Lower leg skin (tissue), 3 donors: Measurements from ENCODE around the gene FAM180A.

Experiments
- POLR2A ChIP-seq, 2 donors: fragments of 450-650 bp; IDR thresholded peaks; one replicate each; pipeline ENCODE4 v1.6.1; 2016 to 2017; ENCODE audit warnings: antibody characterized with exemption in 2 of 2, mild to moderate bottlenecking in 1 of 2, moderate library complexity in 1 of 2
- TF ChIP-seq, protein P1 (sequence below), 3 donors: fragments of 450-650 bp; IDR thresholded peaks; one replicate each; pipeline ENCODE4 v1.5.1; 2016; ENCODE audit warnings: antibody characterized with exemption in 3 of 3, mild to moderate bottlenecking in 3 of 3, moderate library complexity in 2 of 3

DNA sequence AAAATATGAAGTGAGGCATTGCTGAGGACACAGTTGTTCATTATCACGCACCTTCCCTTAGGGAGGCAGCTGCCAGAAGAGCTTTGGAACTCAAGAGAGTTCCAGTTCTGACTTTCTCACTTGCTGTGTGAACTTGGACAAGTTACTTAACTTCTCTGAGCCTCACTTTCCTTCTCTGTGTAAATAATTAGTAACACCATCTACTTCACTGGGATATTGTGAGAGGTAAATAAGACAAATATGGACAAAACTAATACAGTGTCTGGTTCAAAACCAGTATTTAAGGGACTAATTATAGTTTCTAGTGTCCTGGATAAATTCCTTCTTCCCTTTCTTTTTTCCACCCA, 14.3 kb downstream of the FAM180A start:
- no peak for TF ChIP-seq POLR2A (IDR thresholded peaks at IDR 0.05)
- TF ChIP-seq, protein P1, sequence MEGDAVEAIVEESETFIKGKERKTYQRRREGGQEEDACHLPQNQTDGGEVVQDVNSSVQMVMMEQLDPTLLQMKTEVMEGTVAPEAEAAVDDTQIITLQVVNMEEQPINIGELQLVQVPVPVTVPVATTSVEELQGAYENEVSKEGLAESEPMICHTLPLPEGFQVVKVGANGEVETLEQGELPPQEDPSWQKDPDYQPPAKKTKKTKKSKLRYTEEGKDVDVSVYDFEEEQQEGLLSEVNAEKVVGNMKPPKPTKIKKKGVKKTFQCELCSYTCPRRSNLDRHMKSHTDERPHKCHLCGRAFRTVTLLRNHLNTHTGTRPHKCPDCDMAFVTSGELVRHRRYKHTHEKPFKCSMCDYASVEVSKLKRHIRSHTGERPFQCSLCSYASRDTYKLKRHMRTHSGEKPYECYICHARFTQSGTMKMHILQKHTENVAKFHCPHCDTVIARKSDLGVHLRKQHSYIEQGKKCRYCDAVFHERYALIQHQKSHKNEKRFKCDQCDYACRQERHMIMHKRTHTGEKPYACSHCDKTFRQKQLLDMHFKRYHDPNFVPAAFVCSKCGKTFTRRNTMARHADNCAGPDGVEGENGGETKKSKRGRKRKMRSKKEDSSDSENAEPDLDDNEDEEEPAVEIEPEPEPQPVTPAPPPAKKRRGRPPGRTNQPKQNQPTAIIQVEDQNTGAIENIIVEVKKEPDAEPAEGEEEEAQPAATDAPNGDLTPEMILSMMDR (IDR thresholded peaks at IDR 0.05) = no peak
